HG02759 (cell line): ENCODE results near the gene ATXN7L1.

Source experiments
- ATAC-seq: cut with Tn5 transposase; IDR thresholded peaks from one replicate; pipeline ENCODE4 v1.9.1; 2021; ENCODE audit warnings: mild to moderate bottlenecking, moderate library complexity; ENCODE audit not compliant: unreplicated experiment

ATXN7L1 gene

DNA sequence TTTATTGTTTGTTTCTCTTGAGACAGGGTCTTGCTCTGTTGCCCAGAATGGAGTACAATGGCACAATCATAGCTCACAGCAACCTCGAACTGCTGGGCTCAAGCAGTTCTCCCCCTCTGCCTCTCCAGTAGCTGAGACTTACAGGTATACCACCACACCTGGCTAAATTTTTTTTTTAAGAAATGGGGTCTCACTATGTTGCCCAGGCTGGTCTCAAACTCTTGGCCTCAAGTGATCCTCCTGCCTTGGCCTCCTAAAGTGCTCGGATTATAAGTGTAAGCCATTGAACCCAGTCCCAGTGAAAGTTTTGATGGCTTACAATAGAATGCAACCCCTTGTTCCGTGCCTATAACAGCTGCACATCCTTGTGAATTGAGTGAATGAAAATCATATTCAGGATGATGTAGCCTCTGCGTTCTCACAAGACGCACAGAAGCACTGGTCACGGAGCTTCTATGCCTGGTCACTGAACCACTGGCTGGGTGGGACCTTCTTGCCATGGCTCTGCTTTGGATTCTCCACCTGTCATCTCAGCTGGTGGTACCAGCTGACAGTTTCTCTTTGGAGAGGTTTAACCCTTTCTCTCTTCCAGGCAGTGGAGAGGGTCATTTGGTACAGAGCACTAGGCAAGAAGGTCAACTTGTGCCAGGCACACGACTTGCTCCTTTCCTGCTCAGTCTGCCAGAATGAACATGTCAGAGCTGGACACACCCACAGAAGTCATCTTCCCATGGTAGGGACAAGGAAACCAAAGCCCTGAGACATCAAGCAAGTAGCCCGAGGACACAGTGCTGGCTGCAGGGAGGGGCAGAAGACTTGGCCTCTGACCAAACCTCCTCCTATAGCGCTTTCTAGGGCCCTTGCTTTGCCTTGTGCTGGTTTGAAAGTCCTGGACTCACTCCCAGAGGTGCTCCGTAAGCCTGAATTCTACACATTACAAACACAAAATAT lies 89.6 kb downstream of the ATXN7L1 start:
- ATAC-seq, result no peak

DNA sequence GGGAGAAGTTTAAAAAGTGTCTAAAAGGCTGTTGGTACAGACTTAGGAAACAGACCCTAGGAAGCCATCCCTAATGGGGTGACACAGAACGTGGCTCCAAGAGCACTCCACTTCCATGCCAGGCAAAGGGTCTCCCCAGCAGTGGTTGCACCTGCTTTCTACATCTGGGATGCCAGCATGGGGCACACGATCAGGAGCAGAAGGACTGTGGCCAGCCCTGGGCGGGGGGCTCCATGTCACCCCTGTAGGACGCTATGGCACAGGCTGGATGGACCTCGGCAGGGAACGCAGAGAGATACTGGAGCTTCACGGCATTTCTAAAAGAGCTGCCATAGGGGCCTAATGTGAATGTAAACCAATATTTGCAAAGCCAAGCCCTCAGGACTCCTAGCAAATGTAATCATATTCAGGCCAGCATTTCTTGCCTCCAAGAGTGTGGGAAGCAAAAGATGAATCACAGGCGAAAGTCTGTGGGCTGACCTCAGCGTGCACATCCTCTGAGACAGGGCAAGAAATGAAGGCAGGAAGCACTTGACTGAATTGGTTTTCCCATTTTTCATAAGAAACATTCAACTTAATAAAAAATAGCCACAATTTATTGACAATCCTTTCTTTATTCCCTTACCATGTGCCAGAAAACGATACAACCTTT lies 93.9 kb downstream of the ATXN7L1 start:
- ATAC-seq, result no peak

DNA sequence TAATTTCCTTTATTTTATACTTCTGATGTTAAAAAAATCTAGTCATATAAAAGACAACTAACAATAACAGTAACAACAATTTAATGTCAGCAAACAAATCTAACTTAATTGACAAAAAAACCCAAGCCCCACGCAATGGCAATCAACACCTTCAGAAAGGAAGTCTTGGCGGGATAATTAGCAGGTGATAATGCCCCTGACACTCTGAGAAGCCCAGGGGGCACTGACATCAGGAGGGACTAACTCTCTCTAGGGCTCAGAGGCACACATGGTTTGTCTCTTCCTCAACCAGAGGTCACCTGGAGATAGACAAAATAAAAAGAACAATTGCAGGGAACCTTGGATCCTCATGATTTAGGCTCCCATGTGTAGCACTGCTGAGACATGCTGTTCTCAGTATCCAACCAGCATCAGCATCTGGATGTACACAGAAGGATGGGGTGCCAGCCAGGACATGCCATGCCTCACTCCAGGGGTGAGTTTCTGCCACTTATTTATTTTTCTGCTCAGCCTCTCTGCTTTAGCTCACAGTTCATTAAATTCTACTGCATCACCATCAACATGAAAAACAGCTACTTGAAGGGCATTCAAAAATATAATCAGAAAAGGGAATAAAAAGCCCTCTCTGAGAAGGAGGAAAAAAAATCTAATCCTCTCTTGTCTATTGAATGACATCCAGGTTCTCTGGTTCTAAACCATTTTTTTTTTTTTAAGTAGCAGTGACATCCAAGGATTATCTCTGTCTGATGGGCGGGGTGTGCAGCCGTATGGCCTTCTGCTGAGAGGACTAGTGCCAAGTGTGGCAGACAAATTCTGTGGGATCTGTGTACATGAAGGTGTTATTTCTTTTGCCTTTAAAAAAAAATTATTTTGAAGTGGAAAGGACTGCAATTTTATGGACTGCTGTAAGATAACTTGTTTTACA lies 96.3 kb downstream of the ATXN7L1 start:
- no peak for ATAC-seq

DNA sequence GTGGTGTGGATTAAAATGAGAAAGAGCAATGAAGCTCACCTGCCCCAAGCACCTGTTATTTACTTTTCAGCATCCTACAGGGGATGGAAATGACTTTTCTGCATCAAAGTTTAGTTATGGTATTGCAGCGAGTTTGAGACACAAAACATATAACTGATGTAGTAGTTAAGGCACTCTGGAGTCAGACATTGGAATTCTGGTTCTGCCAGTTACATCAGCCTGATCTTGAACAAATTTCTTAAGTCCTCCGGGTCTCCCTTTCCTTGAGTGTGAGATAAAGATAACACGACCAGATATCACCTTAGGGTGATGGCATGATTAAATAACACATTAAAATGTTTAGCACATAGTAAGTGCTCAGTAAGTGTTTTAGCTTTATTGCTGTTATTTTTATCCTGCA lies 97.4 kb downstream of the ATXN7L1 start:
- ATAC-seq, result no peak

DNA sequence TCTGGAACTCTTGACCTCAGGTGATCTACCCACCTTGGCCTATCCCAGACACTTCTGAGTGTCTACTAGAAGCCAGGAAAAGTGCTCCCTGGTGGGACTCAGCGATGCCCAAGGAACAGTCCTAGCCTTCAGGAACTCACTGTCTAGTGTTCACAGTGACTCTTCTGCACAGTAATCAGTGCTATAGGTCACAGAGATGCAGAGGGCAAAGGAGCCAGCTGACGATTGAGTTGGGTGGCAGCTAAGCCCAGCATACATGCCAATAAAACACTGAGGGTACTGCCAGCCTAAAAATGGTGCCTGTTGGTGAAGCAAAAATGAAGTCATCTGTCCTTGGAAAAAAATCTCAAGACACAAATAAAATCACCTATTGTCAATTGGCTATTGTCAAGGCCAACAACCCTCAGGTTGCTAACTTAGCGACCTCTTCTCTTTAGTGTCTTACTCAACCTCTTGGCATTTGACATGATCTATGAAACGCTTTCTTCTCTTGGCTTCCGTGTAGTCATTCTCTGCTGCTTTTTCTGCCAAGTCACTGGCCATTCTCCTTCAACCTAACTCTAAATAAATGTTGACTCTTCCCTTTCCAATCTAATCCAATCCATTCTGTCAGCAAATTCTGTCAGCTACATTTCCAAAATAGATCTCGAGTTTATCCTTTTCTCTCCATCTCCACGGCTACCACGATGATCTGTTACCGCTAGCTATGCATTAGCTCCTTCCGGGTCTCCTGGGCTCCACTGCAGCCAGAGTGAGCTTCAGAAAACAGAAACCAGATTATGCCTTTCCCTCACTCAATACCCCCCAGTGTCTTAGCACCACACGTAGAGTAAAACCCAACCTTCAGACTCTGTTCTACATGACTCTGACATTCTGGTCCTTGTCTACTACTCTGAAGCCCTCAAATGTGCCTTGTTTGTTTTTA lies 99.2 kb downstream of the ATXN7L1 start:
- no peak for ATAC-seq

DNA sequence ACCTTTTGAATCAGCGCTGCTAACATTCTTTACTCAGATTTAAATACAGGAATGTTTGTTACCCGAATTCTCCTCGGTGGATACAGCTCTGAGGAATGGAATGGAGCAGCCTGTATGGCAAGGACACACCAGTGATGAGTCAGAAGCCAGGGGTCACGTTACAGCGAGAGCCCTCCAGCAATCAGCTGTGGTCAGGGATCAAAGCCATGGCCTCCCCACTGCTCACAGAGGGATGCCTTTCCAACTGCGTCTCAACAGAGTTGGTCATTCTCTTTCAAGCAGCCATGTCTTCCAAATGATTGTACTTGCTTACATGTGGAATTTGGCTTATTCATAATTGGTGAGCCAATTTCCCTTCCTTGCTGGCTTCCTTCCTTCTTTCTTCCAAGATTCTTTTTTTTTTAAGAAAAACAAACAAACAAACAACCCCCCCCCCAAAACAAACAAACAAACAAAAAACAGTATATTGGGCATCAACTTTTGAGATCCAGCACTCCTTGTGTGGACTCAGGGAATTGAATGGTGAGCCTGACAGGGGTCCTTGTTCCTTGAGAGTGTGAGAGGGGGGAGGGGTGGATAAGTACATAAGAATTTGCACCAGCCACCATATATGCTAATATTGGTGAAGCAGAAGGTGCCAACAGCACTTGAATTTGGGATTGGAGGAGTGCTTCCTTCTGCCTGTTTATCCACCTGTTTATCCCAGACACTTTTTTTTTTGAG lies 100.2 kb downstream of the ATXN7L1 start:
- no peak for ATAC-seq

DNA sequence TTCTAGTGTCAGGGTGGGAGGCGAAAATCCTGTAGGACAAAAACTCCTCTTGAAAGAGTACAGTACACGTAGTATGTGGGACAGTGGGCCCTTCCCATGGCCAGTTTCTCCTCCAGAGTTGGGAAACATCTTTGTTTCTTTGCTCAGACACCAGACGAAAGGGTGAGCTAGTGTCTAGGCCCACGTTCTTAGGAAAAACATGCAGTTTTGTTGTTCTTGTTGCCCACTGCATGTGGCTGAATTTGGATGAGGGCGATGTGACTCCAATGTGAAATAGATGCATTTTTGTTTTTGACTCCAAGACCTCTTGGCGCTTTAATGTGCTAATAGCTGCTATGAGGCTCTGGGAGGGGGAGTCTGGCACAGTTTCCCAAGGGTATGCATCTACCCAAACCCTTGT lies 100.8 kb downstream of the ATXN7L1 start:
- ATAC-seq, result no peak

DNA sequence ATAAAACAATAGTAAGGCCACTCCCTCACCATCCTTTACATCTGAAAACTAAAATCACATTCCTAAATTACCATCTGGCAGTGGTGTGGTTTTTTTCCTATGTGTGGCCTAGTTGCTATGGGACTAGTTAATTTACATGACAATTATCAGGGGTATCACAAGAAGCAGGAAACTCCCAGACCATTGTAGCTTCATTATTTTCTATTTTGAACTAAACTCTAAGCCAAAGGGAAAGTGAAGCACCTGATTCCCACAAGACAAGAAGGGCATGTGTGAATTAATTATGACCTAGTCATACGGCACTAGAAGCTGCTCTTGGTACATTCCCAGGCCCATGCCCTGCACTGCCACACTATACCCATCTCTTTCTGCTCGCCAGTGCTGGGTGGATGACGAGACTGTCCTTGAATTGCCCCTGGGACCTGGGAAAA lies 103.4 kb downstream of the ATXN7L1 start:
- no peak for ATAC-seq

DNA sequence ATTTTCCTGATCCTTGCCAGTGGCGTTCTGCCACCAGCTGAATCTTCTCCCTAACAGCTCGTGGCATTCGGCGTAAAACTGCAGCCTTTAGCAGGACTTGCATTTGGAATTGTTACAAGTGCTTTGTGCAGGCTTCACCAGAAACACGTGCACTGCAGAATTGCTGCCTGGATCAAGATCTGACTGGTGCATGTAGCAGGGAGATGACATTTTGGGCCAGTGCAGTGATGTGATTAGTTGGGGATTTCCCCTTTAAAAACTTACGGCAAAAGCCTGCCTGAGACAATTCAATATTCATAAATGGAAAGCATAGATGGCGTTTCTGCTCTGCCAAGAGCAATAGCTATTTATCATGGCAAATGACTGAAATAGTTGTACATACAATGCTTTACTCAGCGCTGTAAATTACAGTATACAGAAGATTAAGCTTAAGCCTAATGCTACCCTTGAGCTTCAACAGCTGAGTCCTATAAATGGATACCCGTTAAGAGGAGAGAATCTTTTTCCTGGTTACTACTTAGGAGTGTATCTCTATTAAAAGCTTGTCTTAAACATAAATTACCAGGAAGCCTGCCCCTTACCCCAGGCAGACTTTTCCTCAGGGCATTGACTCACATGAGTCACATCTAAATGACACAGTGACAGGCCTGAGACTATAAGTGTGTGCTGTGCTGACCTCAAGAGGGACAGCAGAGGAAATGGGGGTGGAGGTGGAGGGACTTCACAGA lies 106.3 kb downstream of the ATXN7L1 start:
- no peak for ATAC-seq

DNA sequence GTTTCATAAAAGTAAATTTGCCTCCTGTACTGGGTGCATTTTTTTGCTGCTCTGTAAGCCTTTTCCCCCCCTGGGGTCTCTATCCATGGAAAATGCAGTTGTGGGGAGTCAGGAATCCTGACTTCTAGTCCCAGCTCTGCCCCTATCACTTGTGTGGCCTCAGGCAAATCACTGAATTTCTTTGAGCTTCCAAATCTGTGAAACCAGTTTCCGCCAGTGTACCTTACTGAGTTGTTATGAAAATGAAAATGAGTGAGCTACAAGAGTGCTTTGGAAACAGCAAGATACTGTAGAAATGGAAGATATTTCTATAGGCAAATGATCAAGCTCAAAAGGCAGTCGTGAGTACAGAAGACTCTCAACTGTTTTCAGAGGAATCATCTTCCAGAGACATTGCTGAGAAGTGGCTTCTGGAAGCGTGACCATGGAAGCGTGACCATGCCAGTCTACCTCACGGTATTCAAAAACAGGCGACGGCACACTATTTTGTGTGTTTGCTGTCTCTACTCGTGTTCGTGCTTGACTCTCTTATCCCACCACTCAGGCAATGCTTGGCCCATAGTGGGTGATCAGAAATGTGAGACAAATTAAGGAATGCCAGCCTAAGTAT lies 107.4 kb downstream of the ATXN7L1 start:
- ATAC-seq, result no peak

DNA sequence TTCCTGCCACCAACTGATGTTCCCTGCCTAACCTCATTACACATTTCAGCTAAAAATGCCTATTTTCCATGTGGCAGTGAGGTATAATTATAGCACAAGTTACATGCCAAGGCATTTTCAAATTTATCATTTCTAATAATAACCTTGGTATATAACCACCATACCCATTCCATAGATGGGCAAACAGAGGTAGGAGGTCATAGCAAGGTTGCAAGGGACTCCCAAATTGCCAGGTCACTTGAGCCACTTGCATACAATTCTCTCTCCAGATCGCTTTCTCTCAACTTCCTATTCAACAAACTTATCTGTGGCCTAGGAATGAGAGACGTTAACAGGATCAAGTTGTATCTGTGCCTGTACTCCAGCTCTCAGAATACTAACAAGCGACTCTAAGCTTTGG lies 108.3 kb downstream of the ATXN7L1 start:
- no peak for ATAC-seq

DNA sequence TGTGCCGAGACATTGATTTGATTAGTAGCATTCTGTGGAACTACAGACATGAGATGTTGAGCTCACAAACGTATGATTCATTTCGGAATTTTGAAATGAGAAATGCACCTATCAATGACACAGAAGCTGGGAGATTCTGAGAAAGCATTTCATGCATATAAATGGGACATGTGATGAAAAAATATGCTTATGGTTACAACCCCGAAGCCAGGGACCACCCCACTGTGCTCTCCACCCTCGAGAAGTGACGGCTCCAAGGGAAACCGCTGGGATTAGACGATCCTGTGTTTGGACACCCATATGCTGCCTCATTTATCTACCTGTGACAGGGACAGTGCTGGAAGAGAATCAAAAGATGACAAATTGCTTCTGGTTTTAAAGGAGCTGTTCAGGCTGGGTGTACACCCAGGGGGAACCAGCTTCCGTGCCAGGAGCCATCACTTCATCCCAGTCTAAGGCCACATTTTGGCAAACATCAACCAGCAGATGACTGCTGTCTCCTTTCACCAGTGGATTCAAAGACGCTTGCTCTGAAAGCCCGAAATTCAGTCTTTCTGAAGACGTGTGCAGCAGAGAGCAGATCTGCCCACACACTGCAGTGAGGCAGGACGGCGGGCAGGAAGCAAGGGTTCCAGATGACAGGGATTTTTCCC lies 109.9 kb downstream of the ATXN7L1 start:
- no peak for ATAC-seq

DNA sequence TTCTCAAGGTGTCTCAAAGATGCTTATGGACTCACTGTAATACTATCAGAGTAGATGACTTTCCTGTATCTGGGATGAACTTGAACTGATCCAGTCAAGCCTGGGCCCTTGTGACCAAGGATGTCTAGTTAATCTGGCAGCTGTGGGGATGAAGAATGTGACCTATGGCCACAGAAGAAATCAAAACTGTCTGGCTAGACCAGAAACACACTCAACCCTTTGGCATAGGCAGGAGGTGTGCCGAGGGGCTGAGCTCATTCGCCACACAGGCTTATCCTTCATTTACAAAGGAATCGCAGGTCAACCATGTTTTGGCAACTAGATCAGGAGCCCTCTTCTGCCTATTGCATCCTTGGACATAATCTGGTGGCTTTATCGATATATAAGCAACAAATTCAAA lies 110.6 kb downstream of the ATXN7L1 start:
- no peak for ATAC-seq

DNA sequence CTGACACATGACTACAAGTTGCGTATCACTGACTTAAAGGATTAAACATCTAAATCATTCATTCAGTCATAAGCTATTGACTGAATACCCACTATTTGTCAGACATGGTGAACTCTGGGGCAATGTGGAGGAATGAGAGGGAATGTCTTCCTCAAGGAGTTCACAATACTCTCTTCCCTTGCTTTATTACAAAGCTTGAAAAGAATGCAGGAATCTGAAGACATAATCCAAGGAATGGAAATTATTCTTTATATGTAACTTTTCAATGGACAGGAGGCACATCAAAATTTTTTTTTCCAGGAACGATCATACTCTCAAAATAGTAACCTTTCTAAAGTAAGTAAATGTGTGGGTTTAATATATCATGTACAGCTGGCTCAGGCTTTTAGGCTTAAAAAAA lies 111.9 kb downstream of the ATXN7L1 start:
- no peak for ATAC-seq

DNA sequence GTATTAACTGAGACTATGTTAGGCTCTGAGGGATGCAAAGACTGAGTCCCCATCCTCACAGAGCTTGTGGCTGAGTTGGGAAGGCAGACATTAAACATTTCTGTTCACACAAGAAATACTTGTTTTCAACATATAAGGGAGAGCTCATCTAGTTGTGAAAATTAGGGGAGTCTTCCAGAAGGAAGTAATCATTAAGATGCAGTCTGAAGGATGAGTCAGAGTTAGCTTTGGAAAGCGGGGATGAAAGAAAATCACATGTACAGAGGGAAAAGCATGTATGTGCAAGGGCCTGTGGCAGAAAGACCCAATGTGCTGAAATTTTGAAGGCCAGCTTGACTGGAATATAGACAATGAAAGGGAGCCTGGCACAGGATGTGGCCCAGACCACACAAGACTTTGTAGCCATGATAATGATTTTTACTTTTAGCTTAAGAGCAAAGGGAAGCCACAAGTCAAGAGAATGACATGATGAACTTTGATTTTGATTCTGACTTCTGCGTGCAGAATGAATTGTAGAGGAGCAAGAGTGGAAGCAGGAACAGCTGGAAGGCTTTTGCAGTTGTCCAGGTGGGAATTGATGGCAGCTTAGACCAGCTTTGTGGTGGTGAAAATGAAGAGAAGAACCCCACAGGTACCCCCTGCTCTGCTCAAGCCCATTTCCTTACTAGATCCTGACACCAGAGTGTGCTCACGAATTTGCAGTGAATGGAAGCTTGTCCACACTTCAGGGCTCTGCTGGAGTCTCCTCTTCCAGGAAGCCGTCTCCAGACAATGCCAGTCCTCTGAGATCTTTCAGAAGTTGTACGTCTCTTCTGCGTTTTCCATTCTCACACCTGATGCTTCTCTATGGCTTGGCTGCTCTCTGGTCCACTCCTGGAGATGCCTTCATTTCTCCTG lies 115.6 kb downstream of the ATXN7L1 start:
- no peak for ATAC-seq

DNA sequence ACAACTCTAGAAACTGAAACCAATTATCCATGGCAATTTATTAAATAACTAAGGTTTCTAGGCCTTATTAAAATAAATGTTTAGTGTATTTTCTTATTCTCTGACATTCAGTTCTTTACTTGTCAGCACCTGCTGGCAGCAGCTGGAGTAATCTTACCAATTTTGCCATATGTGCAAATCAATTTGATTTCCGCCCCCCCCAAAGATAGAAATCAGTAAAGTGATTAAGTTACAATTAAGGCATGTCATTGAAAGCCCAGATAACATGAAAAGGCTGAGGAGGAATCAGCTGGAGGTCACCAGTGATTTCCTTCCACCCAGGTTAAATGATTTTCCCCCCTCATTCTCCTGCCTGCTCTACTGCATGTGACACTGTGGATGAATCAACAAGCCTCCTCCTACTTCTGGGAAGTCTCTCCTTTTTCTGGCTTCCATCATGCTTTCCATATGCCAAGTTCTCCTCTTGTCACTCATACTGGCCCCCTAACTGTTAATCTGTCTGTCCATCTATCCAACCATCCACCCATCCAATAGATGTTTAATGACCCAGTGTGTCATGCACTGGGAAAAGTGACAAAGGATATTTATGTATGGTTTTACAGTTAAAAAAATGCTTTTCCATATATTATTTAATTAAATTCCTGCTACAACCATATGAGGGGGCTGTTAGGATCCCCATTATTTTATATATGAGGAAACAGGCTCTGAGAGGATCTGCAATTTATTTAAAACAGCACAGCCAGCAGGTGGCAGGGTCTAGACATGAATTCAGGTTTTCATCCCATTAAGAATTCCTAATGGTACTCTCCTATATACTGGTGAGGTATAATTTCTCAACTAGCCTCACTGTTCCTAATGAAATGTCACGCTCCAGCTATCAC lies 116.5 kb downstream of the ATXN7L1 start:
- no peak for ATAC-seq
